Activated CD8-positive, alpha-beta T cell treated with anti-CD3 and anti-CD28 coated beads for 36 hours (primary cell): ENCODE results near the gene RILP. TPM values are rescaled to one million over a fixed set of nuclear protein-coding genes. Genes with fewer than 3 reads are reported as not detected.

Source experiments
- ATAC-seq: fragments of 200-7000 bp; cut with Tn5 transposase; one replicate; pipeline ENCODE4 v1.10.0; 2021; ENCODE audit warnings: mild to moderate bottlenecking, moderate library complexity
- CTCF ChIA-PET: fragments of 350-600 bp; sonication (Branson Sonifier 250); formaldehyde crosslinking; loops from one replicate; lab custom pipeline; 2021; ENCODE audit warnings: antibody characterized with exemption; lab: Charles Lee
- POLR2A ChIA-PET: fragments of 350-600 bp; sonication (Branson Sonifier 250); formaldehyde crosslinking; loops from one replicate; lab custom pipeline; 2021; ENCODE audit warnings: antibody characterized with exemption; lab: Charles Lee
- DNase-seq: peaks from one replicate; pipeline ENCODE4 v3.0.0-alpha.2; 2020
- H3K27ac Mint-ChIP-seq: one replicate; pipeline ENCODE4 v1.8.0; 2021; ENCODE audit warnings: mild to moderate bottlenecking, mixed read lengths
- H3K27me3 Mint-ChIP-seq: one replicate; pipeline ENCODE4 v1.8.0; 2021; ENCODE audit warnings: mixed read lengths
- H3K36me3 Mint-ChIP-seq: one replicate; pipeline ENCODE4 v1.8.0; 2021; ENCODE audit warnings: low read depth, mixed read lengths
- H3K4me1 Mint-ChIP-seq: one replicate; pipeline ENCODE4 v1.8.0; 2021; ENCODE audit warnings: low read depth, mixed read lengths
- H3K4me3 Mint-ChIP-seq: one replicate; pipeline ENCODE4 v1.8.0; 2021; ENCODE audit warnings: mild to moderate bottlenecking, moderate library complexity, mixed read lengths
- H3K9me3 Mint-ChIP-seq: one replicate; pipeline ENCODE4 v1.8.0; 2021; ENCODE audit warnings: mixed read lengths
- CTCF ChIP-seq: fragments of 200-600 bp; IDR thresholded peaks from one replicate; pipeline ENCODE4 v1.8.0; 2022; ENCODE audit warnings: antibody characterized with exemption, mild to moderate bottlenecking
- intact Hi-C: fragments of 100-400 bp; cut with micrococcal nuclease; formaldehyde crosslinking; loops from one replicate; pipeline ENCODE4 v1.10.0; 2022
- total RNA-seq, 2 experiments: library from RNA; stranded (reverse); gene quantifications; one replicate each; pipeline ENCODE4 v1.2.3, GENCODE V29; 2021

Gene RILP
- total RNA-seq, 2 experiments from 2014 or later = 5.3 to 6.1 TPM

- Mint-ChIP-seq H3K27me3 (no peaks in the 10 kb centered on the region), H3K27ac (no peak overlapping the region), H3K36me3 (peaks cover 13% of the 10 kb centered on the region), H3K4me3 (peak overlapping the region; percentile 63), H3K9me3 (no peaks in the 10 kb centered on the region), H3K4me1 (peaks cover 39% of the 10 kb centered on the region)
- ATAC-seq (no peak), DNase-seq (no peak)
- CTCF ChIA-PET = interaction anchor here (0.9 to 3.8 kb wide), 8 partner anchors 11 to 115 kb away, joined by 4 to 20 read pairs (median 7); partner anchors contain the start of genes PITPNA, SERPINF1 and SLC43A2
- POLR2A ChIA-PET = interaction anchor here (1.0 to 2.0 kb wide), 3 partner anchors 9 to 76 kb away, joined by 3 to 10 read pairs (median 4); no protein-coding TSS in a partner anchor
- no peak for TF ChIP-seq CTCF
- intact Hi-C loops = no loop called here
Observed at GRCh38 chr17:1647802-1648171, 1.9 kb downstream of the RILP start.

GRCh38 chr17:1646199-1646875, 3.3 kb downstream of the RILP start:
- intact Hi-C loops = no loop called here
- Mint-ChIP-seq H3K4me1 (peaks cover 39% of the 10 kb centered on the region), H3K36me3 (peaks cover 1% of the 10 kb centered on the region), H3K27me3 (no peaks in the 10 kb centered on the region), H3K4me3 (no peak overlapping the region), H3K27ac (no peak overlapping the region), H3K9me3 (no peaks in the 10 kb centered on the region)
- no peak for DNase-seq
- TF ChIP-seq CTCF = no peak
- POLR2A ChIA-PET = interaction anchor here (1.0 to 1.2 kb wide), 2 partner anchors 11 to 184 kb away, joined by 3 read pairs; partner anchors contain the start of gene RPA1
- ATAC-seq = no peak
- CTCF ChIA-PET = interaction anchor here (0.8 to 3.5 kb wide), 5 partner anchors 17 to 75 kb away, joined by 3 to 18 read pairs (median 6); no protein-coding TSS in a partner anchor

GRCh38 chr17:1645207-1646171, 4.2 kb downstream of the RILP start, which contains the start of gene SCARF1:
Gene SCARF1 (minus strand): TSS chr17:1645732. CDS start chr17:1645697, 35 bp downstream.
- TF ChIP-seq CTCF = no peak
- DNase-seq (peak; percentile 27), ATAC-seq (no peak)
- Mint-ChIP-seq H3K36me3 (no peaks in the 10 kb centered on the region), H3K4me3 (peak within 1 kb of the TSS; percentile 70), H3K27me3 (no peaks in the 10 kb centered on the region), H3K4me1 (peaks cover 33% of the 10 kb centered on the region), H3K27ac (peak within 1 kb of the TSS; percentile 90), H3K9me3 (no peaks in the 10 kb centered on the region)
- ChIA-PET POLR2A (interaction anchor here (1.0 to 1.1 kb wide), 2 partner anchors 24 to 185 kb away, joined by 3 read pairs; partner anchors contain the start of gene RPA1), CTCF (interaction anchor here (0.8 to 2.3 kb wide), 4 partner anchors 16 to 76 kb away, joined by 3 to 11 read pairs (median 4); no protein-coding TSS in a partner anchor)
- intact Hi-C loops = no loop called here

GRCh38 chr17:1644493-1645206, 5.0 kb downstream of the RILP start:
- intact Hi-C loops = no loop called here
- Mint-ChIP-seq H3K4me1 (peaks cover 26% of the 10 kb centered on the region), H3K27ac (peak overlapping the region; percentile 90), H3K27me3 (no peaks in the 10 kb centered on the region), H3K36me3 (no peaks in the 10 kb centered on the region), H3K9me3 (no peaks in the 10 kb centered on the region), H3K4me3 (peak overlapping the region; percentile 70)
- ATAC-seq (peak; percentile 21), DNase-seq (peak; percentile 72)
- POLR2A ChIA-PET = interaction anchor here (1.1 to 1.4 kb wide), 2 partner anchors 16 to 24 kb away, joined by 3 to 4 read pairs; no protein-coding TSS in a partner anchor
- peak; percentile 19 for TF ChIP-seq CTCF
- CTCF ChIA-PET = interaction anchor here (0.9 to 2.3 kb wide), 3 partner anchors 15 to 119 kb away, joined by 3 to 11 read pairs (median 3); no protein-coding TSS in a partner anchor
